CD4-positive, alpha-beta T cell (primary cell): ENCODE measurements around the gene CYP2C18. TPM values are rescaled to one million over a fixed set of nuclear protein-coding genes. Genes with fewer than 3 reads are reported as not detected.

ENCODE experiments used
- ATAC-seq: fragments of 200-7000 bp; cut with Tn5 transposase; one replicate; pipeline ENCODE4 v1.10.0; 2022; ENCODE audit warnings: mild to moderate bottlenecking; ENCODE audit not compliant: poor library complexity
- CTCF ChIA-PET: fragments of 350-600 bp; sonication (Branson Sonifier 250); formaldehyde crosslinking; loops from one replicate; lab custom pipeline; 2021; ENCODE audit warnings: antibody characterized with exemption, inconsistent platforms; lab: Charles Lee
- POLR2A ChIA-PET: fragments of 350-600 bp; sonication (Branson Sonifier 250); formaldehyde crosslinking; loops from one replicate; lab custom pipeline; 2021; ENCODE audit warnings: antibody characterized with exemption, inconsistent platforms; lab: Charles Lee
- DNase-seq, 14 experiments: peaks; one replicate each; pipeline ENCODE4 v3.0.0-alpha.2; 2013 to 2020; ENCODE audit warnings: mixed read lengths in 2 of 14
- H3K27ac ChIP-seq, 2 donors: one replicate each; pipeline versions ENCODE4 v1.5.1 to v1.7.0; 2013; ENCODE audit warnings: low read length in 2 of 2, low read depth in 1 of 2, mild to moderate bottlenecking in 1 of 2
- H3K27me3 ChIP-seq, 2 experiments: 1 replicate in 1 of 2; 2 replicates in 1 of 2; pipeline versions ENCODE4 v1.6.1 to v1.7.0; 2013; ENCODE audit warnings: low read length in 2 of 2, control low read depth in 1 of 2, mild to moderate bottlenecking in 1 of 2, moderate library complexity in 1 of 2; ENCODE audit not compliant: insufficient read depth in 2 of 2, control insufficient read depth in 1 of 2
- H3K36me3 ChIP-seq: one replicate; pipeline ENCODE4 v1.6.1; 2013; ENCODE audit warnings: low read length, control low read depth; ENCODE audit not compliant: insufficient read depth
- H3K4me1 ChIP-seq: one replicate; pipeline ENCODE4 v1.6.1; 2013; ENCODE audit warnings: low read length, control low read depth; ENCODE audit not compliant: insufficient read depth
- H3K4me3 ChIP-seq: one replicate; pipeline ENCODE4 v1.5.1; 2013; ENCODE audit warnings: mild to moderate bottlenecking, low read length, moderate library complexity
- H3K9me3 ChIP-seq, 2 experiments: 1 replicate in 1 of 2; 2 replicates in 1 of 2; pipeline versions ENCODE4 v1.6.1 to v1.7.0; 2013; ENCODE audit warnings: low read length in 2 of 2, mild to moderate bottlenecking in 2 of 2, control low read depth in 1 of 2, moderate library complexity in 1 of 2; ENCODE audit not compliant: control insufficient read depth in 1 of 2, insufficient read depth in 1 of 2
- H3K27ac Mint-ChIP-seq: one replicate; pipeline ENCODE4 v1.8.0; 2020; ENCODE audit warnings: mixed read lengths
- H3K27me3 Mint-ChIP-seq: one replicate; pipeline ENCODE4 v1.8.0; 2021; ENCODE audit warnings: mixed read lengths
- H3K36me3 Mint-ChIP-seq: one replicate; pipeline ENCODE4 v1.8.0; 2021; ENCODE audit warnings: low read depth, mixed read lengths
- H3K4me1 Mint-ChIP-seq: one replicate; pipeline ENCODE4 v1.8.0; 2021; ENCODE audit warnings: low read depth, mixed read lengths
- H3K4me3 Mint-ChIP-seq: one replicate; pipeline ENCODE4 v1.8.0; 2020; ENCODE audit warnings: mild to moderate bottlenecking, mixed read lengths
- H3K9me3 Mint-ChIP-seq: one replicate; pipeline ENCODE4 v1.8.0; 2020; ENCODE audit warnings: mixed read lengths
- CTCF ChIP-seq: fragments of 200-600 bp; IDR thresholded peaks from one replicate; pipeline ENCODE4 v1.8.0; 2022; ENCODE audit warnings: antibody characterized with exemption, mild to moderate bottlenecking
- intact Hi-C, 2 experiments: fragments of 100-400 bp; cut with DNase I in 1 of 2; cut with micrococcal nuclease in 1 of 2; formaldehyde crosslinking; loops; one replicate each; pipeline versions ENCODE4 v1.15.1 to v1.9.0; 2023 to 2025; cut with DNase I, micrococcal nuclease
- total RNA-seq, 174 experiments: library from RNA in 2 of 174; stranded (reverse) in 2 of 174; gene quantifications; one replicate each; pipeline ENCODE4 v1.2.3 and lab custom pipeline; 2021 to 2026

CYP2C18 gene
- total RNA-seq, 2 experiments from 2014 or later, result not detected

- Mint-ChIP-seq H3K4me3 (no peak overlapping the region), H3K4me1 (no peaks in the 10 kb centered on the region), H3K27me3 (peaks cover 12% of the 10 kb centered on the region), H3K9me3 (no peaks in the 10 kb centered on the region), H3K27ac (no peak overlapping the region), H3K36me3 (no peaks in the 10 kb centered on the region)
- Histone ChIP-seq H3K4me3 (no peak overlapping the region), H3K9me3 (no peaks in the 10 kb centered on the region), H3K27me3 (no peaks in the 10 kb centered on the region), H3K27ac (no peak overlapping the region), H3K36me3 (no peaks in the 10 kb centered on the region), H3K4me1 (no peaks in the 10 kb centered on the region)
- ATAC-seq (no peak), DNase-seq (no peak)
- ChIA-PET CTCF (no interaction called here), POLR2A (no interaction called here)
- no peak for TF ChIP-seq CTCF
- intact Hi-C loops, result no loop called here
These were observed 9.8 kb upstream of the CYP2C18 start for GRCh38 chr10:94673614-94674321.

- DNase-seq (no peak), ATAC-seq (no peak)
- Histone ChIP-seq H3K27ac (no peak overlapping the region), H3K4me3 (no peak overlapping the region), H3K27me3 (no peaks in the 10 kb centered on the region), H3K9me3 (no peaks in the 10 kb centered on the region), H3K4me1 (no peaks in the 10 kb centered on the region), H3K36me3 (no peaks in the 10 kb centered on the region)
- ChIA-PET POLR2A (no interaction called here), CTCF (no interaction called here)
- Mint-ChIP-seq H3K4me3 (no peak overlapping the region), H3K9me3 (no peaks in the 10 kb centered on the region), H3K36me3 (no peaks in the 10 kb centered on the region), H3K4me1 (no peaks in the 10 kb centered on the region), H3K27ac (no peak overlapping the region), H3K27me3 (peaks cover 8% of the 10 kb centered on the region)
- intact Hi-C loops, result no loop called here
- TF ChIP-seq CTCF, result no peak
These were observed 7.0 kb upstream of the CYP2C18 start for GRCh38 chr10:94676496-94676895.

GRCh38 chr10:94677691-94678090, 5.8 kb upstream of the CYP2C18 start:
- no peaks in the 10 kb centered on the region for H3K9me3 Mint-ChIP-seq
- H3K4me1 Mint-ChIP-seq, result no peaks in the 10 kb centered on the region
- H3K27me3 ChIP-seq, result no peaks in the 10 kb centered on the region
- H3K27ac Mint-ChIP-seq, result no peak overlapping the region
- H3K4me1 ChIP-seq, result no peaks in the 10 kb centered on the region
- H3K4me3 ChIP-seq, result no peak overlapping the region
- H3K4me3 Mint-ChIP-seq, result no peak overlapping the region
- CTCF ChIA-PET, result no interaction called here
- intact Hi-C loops, result no loop called here
- H3K27me3 Mint-ChIP-seq, result peaks cover 8% of the 10 kb centered on the region
- no peak for TF ChIP-seq CTCF
- no peaks in the 10 kb centered on the region for H3K9me3 ChIP-seq
- no peaks in the 10 kb centered on the region for H3K36me3 ChIP-seq
- ATAC-seq, result no peak
- H3K36me3 Mint-ChIP-seq, result no peaks in the 10 kb centered on the region
- H3K27ac ChIP-seq, result no peak overlapping the region
- no peak for DNase-seq
- POLR2A ChIA-PET, result no interaction called here
